Stimulated activated CD4-positive, alpha-beta T cell treated with anti-CD3 and anti-CD28 coated beads, TNF-alpha, amount 100 ng/mL, for 4 hours (primary cell): ENCODE measurements around the gene GNAS-AS1.
"Not testable (repeated sequence)": the region's sequence is repeated elsewhere in the genome, so short reads cannot be mapped to it uniquely, and the experiment has no call there.

Source experiments
- DNase-seq, 3 experiments: peaks; one replicate each; pipeline ENCODE4 v3.0.0-alpha.2; 2020; ENCODE audit warnings: low read depth in 3 of 3

The GNAS-AS1 gene

GRCh38 chr20:58836616-58837204, 14.0 kb downstream of the GNAS-AS1 start:
- DNase-seq = no peak

DNA sequence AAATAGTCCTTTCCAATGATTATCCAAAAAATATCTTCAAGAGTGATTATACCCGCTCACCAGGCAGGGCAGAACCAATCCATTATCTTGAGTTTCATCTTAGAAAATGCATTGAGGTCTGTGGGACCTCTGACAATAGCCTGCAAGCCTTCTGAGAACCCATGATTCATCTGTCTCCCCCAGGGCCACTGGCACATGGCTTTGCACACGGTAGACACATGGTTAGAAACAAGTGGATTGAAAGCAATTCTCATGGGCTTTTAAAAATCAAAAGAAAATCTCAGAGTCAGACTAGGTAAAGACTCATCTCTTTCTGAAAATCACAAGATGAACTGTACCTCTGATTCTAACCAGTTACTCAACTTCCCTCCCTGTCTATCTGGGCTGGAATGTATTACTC, 15.5 kb downstream of the GNAS-AS1 start:
- no peak for DNase-seq

GRCh38 chr20:58833921-58834320, 16.8 kb downstream of the GNAS-AS1 start:
- DNase-seq = no peak

DNA sequence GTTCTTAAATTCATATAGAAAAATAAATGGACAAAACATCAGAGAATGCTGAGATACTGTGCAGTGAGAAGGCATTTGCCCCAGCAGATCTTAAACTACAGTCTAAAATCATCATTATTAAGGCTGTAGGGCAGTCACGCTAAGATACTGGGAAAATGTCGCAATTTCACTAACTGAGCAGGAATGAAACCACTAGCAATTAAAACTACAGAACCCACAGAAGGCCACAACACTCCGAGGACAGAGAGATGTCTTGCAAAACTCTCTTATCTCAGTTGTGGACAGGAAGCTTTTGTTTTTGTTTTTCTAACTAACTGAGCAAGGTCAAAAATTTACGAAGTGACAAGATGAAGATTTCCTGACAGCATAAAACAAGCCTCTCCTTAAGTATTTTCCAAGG, 18.2 kb downstream of the GNAS-AS1 start:
- DNase-seq = no peak

GRCh38 chr20:58829531-58829941, 21.2 kb downstream of the GNAS-AS1 start:
- DNase-seq = no peak

GRCh38 chr20:58828804-58829203, 21.9 kb downstream of the GNAS-AS1 start:
- DNase-seq = not testable (repeated sequence)

GRCh38 chr20:58828136-58828535, 22.6 kb downstream of the GNAS-AS1 start:
- no peak for DNase-seq

DNA sequence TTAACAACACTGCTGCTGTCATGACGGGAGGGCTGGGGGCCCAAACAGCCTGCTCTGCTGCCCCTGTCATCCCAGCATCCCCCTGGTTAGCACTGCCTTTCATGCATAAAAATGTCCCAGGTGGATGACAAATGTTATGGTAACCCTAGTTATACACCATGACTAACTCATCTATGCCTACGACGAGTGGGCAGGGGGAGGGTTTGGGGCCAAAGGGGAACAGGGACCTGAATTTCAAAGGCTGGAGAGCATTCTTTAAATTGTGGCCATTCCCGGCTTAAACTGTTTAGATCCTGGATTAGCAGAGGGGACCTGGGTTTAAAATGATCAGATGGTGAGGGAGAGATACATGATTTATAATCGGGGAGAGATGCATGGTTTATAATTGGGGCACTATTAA, 24.4 kb downstream of the GNAS-AS1 start:
- DNase-seq = no peak

GRCh38 chr20:58825450-58825849, 25.3 kb downstream of the GNAS-AS1 start:
- DNase-seq = no peak

- DNase-seq = no peak
These were observed 25.9 kb downstream of the GNAS-AS1 start for GRCh38 chr20:58824843-58825242.

GRCh38 chr20:58822748-58823730, 27.7 kb downstream of the GNAS-AS1 start:
- DNase-seq = no peak

- DNase-seq = no peak
These were observed 28.6 kb downstream of the GNAS-AS1 start for GRCh38 chr20:58822149-58822548.

DNA sequence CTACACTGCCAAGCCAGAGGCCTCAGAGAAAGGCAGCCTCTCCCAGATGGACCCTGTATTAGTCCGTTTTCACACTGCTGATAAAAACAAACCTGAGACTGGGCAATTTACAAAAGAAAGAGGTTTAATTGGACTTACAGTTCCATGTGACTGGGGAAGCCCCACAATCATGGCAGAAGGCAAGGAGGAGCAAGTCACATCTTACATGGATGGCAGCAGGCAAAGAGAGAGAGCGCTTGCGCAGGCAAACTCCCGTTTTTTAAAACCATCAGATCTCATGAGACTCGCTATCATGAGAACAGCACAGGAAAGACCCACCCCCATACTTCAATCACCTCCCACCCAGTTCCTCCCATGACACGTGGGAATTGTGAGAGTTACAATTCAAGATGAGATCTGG, 30.2 kb downstream of the GNAS-AS1 start:
- DNase-seq = not testable (repeated sequence)

DNA sequence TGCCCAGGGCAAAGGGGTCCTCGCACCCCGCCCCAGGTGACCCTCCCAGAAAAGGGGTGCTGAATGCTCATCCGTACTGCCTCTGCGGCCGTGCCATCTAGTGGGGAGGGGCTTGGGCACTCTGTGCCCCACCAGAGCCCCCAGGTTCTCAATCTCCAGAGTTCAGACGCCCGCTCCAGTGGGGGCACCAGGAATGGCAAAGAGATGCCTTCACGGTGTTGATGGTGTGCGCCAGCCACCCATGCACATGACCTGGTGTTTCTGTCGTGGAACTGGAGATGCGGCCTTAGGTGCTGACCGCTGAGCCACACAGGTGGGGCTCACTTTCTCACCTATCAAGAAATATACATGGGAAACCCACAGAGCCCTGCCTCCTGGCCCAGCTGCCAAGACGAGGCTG, 30.8 kb downstream of the GNAS-AS1 start:
- no peak for DNase-seq

- DNase-seq = no peak
These were observed 32.0 kb downstream of the GNAS-AS1 start for GRCh38 chr20:58818586-58819285.

GRCh38 chr20:58817748-58818147, 33.0 kb downstream of the GNAS-AS1 start:
- no peak for DNase-seq

DNA sequence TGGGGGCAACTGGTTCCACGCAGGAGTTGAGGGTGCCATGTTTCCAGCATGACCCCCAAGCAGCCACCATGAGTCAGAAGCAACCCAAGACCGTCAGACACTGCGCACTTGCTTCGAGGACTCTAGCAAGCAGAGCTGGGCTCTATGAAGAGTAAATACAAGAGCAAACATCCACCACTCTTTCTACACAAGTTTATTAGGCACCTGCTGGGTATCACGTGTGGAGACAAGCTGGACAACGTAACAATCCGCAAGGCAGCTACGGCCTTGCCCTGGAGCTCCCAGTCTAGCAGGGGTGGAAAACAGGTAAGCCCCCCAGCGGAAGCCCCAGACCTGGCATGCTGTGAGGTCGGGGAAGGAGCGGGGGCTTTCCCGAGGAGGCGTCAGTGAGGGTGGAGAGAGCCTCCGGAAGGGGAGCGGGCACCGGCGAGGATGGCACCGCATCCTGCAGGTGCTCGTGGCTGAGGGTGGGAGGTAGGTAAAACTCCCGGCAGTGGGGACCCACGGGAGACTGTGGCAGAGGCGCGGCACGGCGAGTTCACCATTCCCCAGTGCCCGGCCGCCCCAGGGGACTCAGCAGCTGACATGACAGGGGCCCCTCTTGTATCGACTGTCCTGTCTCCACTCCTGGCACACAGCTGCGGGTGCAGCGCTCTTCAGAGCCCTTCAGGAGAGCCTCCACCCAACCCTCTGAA, 33.6 kb downstream of the GNAS-AS1 start:
- no peak for DNase-seq

GRCh38 chr20:58816051-58816450, 34.7 kb downstream of the GNAS-AS1 start:
- no peak for DNase-seq

GRCh38 chr20:58815448-58815847, 35.3 kb downstream of the GNAS-AS1 start:
- no peak for DNase-seq

DNA sequence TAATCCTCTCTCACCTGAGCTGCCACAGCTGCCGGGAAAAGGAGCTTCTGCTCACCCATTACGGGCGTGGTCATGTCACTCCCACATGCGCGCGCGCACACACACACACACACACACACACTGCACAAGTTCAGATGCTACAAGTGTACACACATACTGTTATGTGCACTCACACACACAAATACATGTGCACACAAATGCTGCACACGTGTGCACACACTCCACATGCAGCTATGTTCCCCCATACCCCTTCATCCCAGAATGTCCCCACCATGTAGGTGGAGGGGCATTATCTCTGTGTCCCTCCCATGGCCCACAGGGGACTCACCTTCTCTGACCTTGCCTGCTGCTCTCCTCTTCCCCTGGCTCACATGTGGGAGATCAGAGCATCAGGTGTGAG, 37.3 kb downstream of the GNAS-AS1 start:
- DNase-seq = no peak

DNA sequence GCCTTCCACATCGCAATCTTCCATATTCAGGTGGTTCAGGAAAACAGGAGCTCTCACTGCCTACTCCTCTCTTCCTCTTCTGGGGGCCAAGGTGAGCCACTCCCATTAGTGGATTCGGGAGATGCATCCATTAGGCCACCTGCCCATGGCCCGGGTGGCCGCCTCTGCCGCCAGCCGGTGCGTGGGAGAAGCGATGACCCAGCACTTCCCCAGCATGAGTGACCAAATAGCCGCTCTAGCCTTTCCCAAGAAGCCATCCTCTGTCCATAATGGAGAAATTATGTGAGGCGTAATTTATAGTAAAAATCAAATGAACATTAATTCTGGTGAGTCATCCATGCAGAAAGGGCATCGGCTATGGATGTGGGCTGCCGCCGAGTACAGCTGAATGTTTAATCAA, 39.4 kb downstream of the GNAS-AS1 start:
- no peak for DNase-seq

GRCh38 chr20:58810879-58811250, 39.8 kb downstream of the GNAS-AS1 start:
- no peak for DNase-seq
